ENCODE data around the gene RASGEF1B.

Gene RASGEF1B

GRCh38 chr4:81392164-81392563, 79.5 kb downstream of the RASGEF1B start:
- no peak for DNase-seq

DNA sequence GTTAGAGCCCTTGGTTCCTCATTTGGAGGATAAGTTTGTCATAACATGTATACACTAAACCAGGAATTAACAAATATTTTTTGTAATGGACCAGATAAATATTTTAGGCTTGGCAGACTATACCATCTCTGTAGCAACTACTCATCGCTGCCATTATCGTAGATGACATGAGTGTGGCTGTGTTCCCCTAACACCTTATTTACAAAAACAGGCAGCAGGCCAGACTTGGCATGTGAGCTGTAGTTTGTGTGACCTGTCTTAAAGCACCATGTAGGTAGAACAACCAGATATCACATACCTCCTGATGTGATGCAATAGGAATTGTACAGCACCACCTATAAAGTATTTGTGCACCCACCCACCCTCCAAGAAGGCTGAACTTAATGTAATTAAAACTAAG, 82.0 kb downstream of the RASGEF1B start:
- no peak for DNase-seq

GRCh38 chr4:81380437-81380836, 91.3 kb downstream of the RASGEF1B start:
- peak; percentile 44 for DNase-seq

DNA sequence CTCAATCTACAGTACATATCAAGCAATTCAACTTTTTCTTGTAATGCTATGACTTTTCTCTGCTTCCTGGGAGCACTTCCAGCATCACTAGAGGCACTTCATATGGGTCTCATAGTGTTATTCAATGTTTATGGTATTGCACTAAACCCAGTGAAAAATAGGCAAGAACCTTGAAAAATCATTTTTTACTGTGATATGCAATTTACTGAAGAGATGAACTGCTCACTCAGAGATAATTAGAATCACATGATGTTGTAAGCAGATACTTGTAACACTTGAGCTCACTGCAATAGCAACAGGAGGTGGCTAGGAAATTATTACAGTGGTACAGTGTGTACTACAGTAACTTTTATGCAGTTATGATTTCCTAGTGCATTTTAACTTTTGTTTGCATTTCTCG, 93.3 kb downstream of the RASGEF1B start:
- DNase-seq, result peak; percentile 5

GRCh38 chr4:81377191-81377590, 94.5 kb downstream of the RASGEF1B start:
- DNase-seq, result no peak

DNA sequence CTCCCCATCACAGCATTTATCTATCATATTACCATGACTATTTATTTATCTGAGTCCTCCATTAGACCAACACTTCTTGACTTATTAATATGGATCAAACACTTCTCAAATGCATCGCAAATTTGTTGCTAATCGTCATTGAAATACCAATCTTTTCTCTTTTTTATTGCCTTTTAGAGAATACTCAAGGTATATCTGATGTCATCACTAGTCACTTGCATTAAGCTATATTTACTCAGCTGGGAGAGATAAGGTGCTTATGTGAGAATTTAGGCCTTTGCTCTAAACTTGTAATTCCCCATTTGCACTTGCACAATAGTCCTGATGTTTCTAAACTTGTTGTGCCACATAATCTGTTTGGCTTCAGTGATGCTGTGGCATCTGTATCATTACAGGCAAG, 95.0 kb downstream of the RASGEF1B start:
- no peak for DNase-seq
